WTC11 (cell line): ENCODE measurements around the gene MNX1. TPM values are rescaled to one million over a fixed set of nuclear protein-coding genes. Genes with fewer than 3 reads are reported as not detected.

Source experiments
- ATAC-seq: fragments of 200-7000 bp; cut with Tn5 transposase; 2 replicates; pipeline ENCODE4 v1.10.0; 2021; ENCODE audit warnings: mild to moderate bottlenecking, moderate library complexity
- CTCF ChIA-PET: fragments of 300-600 bp; sonication (Branson Sonifier 250); formaldehyde crosslinking; loops from one replicate; lab custom pipeline; 2021; ENCODE audit warnings: antibody characterized with exemption; lab: Charles Lee
- POLR2A ChIA-PET: fragments of 350-600 bp; sonication (Branson Sonifier 250); formaldehyde crosslinking; loops from one replicate; lab custom pipeline; 2021; ENCODE audit warnings: antibody characterized with exemption; lab: Charles Lee
- DNase-seq: peaks from one replicate; pipeline ENCODE4 v3.0.0; 2021; ENCODE audit warnings: low spot score
- H3K27ac Mint-ChIP-seq: 2 replicates; pipeline ENCODE4 v1.8.0; 2021; ENCODE audit warnings: mixed read lengths
- H3K27me3 Mint-ChIP-seq: 2 replicates; pipeline ENCODE4 v1.8.0; 2021; ENCODE audit warnings: low read depth, mild to moderate bottlenecking, moderate library complexity, mixed read lengths
- H3K36me3 Mint-ChIP-seq: 2 replicates; pipeline ENCODE4 v1.8.0; 2021; ENCODE audit warnings: mixed read lengths
- H3K4me1 Mint-ChIP-seq: 2 replicates; pipeline ENCODE4 v1.8.0; 2022; ENCODE audit warnings: mixed read lengths
- H3K4me3 Mint-ChIP-seq: 2 replicates; pipeline ENCODE4 v1.8.0; 2021; ENCODE audit warnings: mild to moderate bottlenecking, moderate library complexity, mixed read lengths
- H3K9me3 Mint-ChIP-seq: 2 replicates; pipeline ENCODE4 v1.8.0; 2021; ENCODE audit warnings: mixed read lengths
- ATF1 ChIP-seq: sonication (generic); formaldehyde crosslinking; IDR thresholded peaks from 2 replicates; pipeline ENCODE4 v1.8.1; 2023; ENCODE audit warnings: mild to moderate bottlenecking, moderate library complexity, missing genetic modification reagents
- CREB1 ChIP-seq: sonication (generic); formaldehyde crosslinking; IDR thresholded peaks from 2 replicates; pipeline ENCODE4 v1.8.0; 2023; ENCODE audit warnings: mild to moderate bottlenecking, missing genetic modification reagents
- CREM ChIP-seq: sonication (generic); formaldehyde crosslinking; IDR thresholded peaks from 2 replicates; pipeline ENCODE4 v1.8.1; 2022; ENCODE audit warnings: mild to moderate bottlenecking, missing genetic modification reagents, moderate library complexity
- GTF2I ChIP-seq: fragments of 250-450 bp; sonication (Bioruptor Pico); conservative IDR thresholded peaks from 2 replicates; pipeline ENCODE4 v1.4.0; 2021; ENCODE audit warnings: mild to moderate bottlenecking
- IRF1 ChIP-seq: sonication (generic); formaldehyde crosslinking; IDR thresholded peaks from 2 replicates; pipeline ENCODE4 v1.8.0; 2023; ENCODE audit warnings: missing genetic modification reagents
- MLX ChIP-seq: sonication (generic); formaldehyde crosslinking; IDR thresholded peaks from 2 replicates; pipeline ENCODE4 v1.8.1; 2023; ENCODE audit warnings: mild to moderate bottlenecking, missing genetic modification reagents, moderate library complexity
- RELA ChIP-seq: sonication (generic); formaldehyde crosslinking; IDR thresholded peaks from 2 replicates; pipeline ENCODE4 v1.8.1; 2022; ENCODE audit warnings: missing genetic modification reagents, mild to moderate bottlenecking, borderline replicate concordance
- SMAD3 ChIP-seq: sonication (generic); formaldehyde crosslinking; IDR thresholded peaks from 2 replicates; pipeline ENCODE4 v1.8.0; 2022; ENCODE audit warnings: missing genetic modification reagents, mild to moderate bottlenecking, borderline replicate concordance
- TEAD1 ChIP-seq: sonication (generic); formaldehyde crosslinking; IDR thresholded peaks from 2 replicates; pipeline ENCODE4 v1.8.0; 2022; ENCODE audit warnings: mild to moderate bottlenecking, missing genetic modification reagents
- TEAD4 ChIP-seq: sonication (generic); formaldehyde crosslinking; IDR thresholded peaks from 2 replicates; pipeline ENCODE4 v1.8.0; 2022; ENCODE audit warnings: mild to moderate bottlenecking, missing genetic modification reagents
- TP53 ChIP-seq: sonication (generic); formaldehyde crosslinking; IDR thresholded peaks from 2 replicates; pipeline ENCODE4 v1.8.1; 2023; ENCODE audit warnings: mild to moderate bottlenecking, missing genetic modification reagents
- ZNF281 ChIP-seq: sonication (generic); formaldehyde crosslinking; IDR thresholded peaks from 2 replicates; pipeline ENCODE4 v1.8.0; 2023; ENCODE audit warnings: mild to moderate bottlenecking, missing genetic modification reagents
- ZNF416 ChIP-seq: fragments of 250-450 bp; sonication (Bioruptor Pico); IDR thresholded peaks from 2 replicates; pipeline ENCODE4 v1.9.0; 2021; ENCODE audit warnings: mild to moderate bottlenecking, inconsistent platforms
- total RNA-seq: library from RNA; stranded (reverse); gene quantifications from 3 replicates; pipeline ENCODE4 v1.2.3, GENCODE V29; 2021
- TF ChIP-seq, protein P1 (sequence below): fragments of 250-450 bp; sonication (Bioruptor Pico); IDR thresholded peaks from 2 replicates; pipeline ENCODE4 v1.9.0; 2021; ENCODE audit warnings: mild to moderate bottlenecking
- TF ChIP-seq, protein P2 (sequence below): fragments of 250-450 bp; sonication (Bioruptor Pico); conservative IDR thresholded peaks from 2 replicates; pipeline ENCODE4 v1.9.0; 2021; ENCODE audit warnings: mild to moderate bottlenecking
- TF ChIP-seq, protein P3 (sequence below): sonication (generic); formaldehyde crosslinking; IDR thresholded peaks from 2 replicates; pipeline ENCODE4 v1.8.0; 2023; ENCODE audit warnings: missing genetic modification reagents, mild to moderate bottlenecking, borderline replicate concordance
- TF ChIP-seq, protein P4 (sequence below): sonication (generic); formaldehyde crosslinking; IDR thresholded peaks from 2 replicates; pipeline ENCODE4 v1.8.0; 2022; ENCODE audit warnings: mild to moderate bottlenecking, missing genetic modification reagents
- TF ChIP-seq, protein P5 (sequence below): fragments of 250-450 bp; sonication (Bioruptor Pico); IDR thresholded peaks from 2 replicates; pipeline ENCODE4 v2.1.2; 2022; ENCODE audit warnings: mild to moderate bottlenecking, moderate library complexity

MNX1 gene
- total RNA-seq, 1 experiment from 2014 or later: 0.46 TPM

GRCh38 chr7:157044147-157044687 lies 33.8 kb upstream of the MNX1 start (continued):
- TF ChIP-seq, protein P1, sequence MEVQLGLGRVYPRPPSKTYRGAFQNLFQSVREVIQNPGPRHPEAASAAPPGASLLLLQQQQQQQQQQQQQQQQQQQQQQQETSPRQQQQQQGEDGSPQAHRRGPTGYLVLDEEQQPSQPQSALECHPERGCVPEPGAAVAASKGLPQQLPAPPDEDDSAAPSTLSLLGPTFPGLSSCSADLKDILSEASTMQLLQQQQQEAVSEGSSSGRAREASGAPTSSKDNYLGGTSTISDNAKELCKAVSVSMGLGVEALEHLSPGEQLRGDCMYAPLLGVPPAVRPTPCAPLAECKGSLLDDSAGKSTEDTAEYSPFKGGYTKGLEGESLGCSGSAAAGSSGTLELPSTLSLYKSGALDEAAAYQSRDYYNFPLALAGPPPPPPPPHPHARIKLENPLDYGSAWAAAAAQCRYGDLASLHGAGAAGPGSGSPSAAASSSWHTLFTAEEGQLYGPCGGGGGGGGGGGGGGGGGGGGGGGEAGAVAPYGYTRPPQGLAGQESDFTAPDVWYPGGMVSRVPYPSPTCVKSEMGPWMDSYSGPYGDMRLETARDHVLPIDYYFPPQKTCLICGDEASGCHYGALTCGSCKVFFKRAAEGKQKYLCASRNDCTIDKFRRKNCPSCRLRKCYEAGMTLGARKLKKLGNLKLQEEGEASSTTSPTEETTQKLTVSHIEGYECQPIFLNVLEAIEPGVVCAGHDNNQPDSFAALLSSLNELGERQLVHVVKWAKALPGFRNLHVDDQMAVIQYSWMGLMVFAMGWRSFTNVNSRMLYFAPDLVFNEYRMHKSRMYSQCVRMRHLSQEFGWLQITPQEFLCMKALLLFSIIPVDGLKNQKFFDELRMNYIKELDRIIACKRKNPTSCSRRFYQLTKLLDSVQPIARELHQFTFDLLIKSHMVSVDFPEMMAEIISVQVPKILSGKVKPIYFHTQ (CRISPR knock-in tag): no peak
- TF ChIP-seq, protein P2, sequence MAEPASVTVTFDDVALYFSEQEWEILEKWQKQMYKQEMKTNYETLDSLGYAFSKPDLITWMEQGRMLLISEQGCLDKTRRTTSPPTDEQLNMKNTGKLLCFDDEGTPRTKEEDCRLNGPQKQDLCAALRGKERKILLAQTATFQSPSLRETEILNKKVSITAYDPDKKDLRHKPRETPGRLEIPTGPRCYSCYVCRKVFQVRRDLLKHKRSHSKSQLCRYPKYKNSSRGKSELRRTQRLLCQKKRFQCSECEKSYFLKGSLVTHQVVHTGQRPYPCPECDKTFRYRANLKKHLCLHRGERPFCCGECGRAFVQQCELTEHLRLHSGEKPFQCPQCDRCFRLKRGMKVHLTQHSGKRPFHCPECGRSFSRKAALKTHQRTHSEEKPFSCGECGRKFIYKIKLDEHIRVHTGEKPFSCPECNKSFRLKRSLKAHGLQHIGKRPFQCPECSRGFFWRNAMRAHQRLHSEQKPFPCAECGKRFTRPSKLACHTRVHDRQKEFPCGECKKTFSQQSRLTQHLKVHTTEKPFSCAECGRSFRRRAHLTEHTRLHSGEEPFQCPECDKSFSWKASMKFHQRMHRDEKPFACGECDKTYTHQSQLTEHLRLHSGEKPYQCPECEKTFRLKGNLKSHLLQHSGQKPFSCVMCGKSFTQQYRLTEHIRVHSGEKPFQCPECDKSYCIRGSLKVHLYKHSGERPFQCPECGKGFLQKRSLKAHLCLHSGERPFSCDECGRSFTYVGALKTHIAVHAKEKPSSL (CRISPR knock-in tag): no peak
- TF ChIP-seq CREM (CRISPR knock-in tag) (no peak), ZNF416 (CRISPR knock-in tag) (no peak), GTF2I (CRISPR knock-in tag) (no peak), TP53 (CRISPR knock-in tag) (no peak), TEAD1 (CRISPR knock-in tag) (no peak), ZNF281 (CRISPR knock-in tag) (no peak), CREB1 (CRISPR knock-in tag) (no peak), IRF1 (no peak)

- H3K36me3 Mint-ChIP-seq: no peaks in the 10 kb centered on the region
- no peaks in the 10 kb centered on the region for H3K9me3 Mint-ChIP-seq
- ATAC-seq: no peak
- ChIA-PET POLR2A (no interaction called here), CTCF (interaction anchor here (1.2 kb wide), 1 partner anchor 230 kb away, joined by 3 read pairs; no protein-coding TSS in a partner anchor)
- peaks cover 7% of the 10 kb centered on the region for H3K4me1 Mint-ChIP-seq
- H3K27ac Mint-ChIP-seq: no peak overlapping the region
- DNase-seq: no peak
- no peak overlapping the region for H3K4me3 Mint-ChIP-seq
- H3K27me3 Mint-ChIP-seq: no peaks in the 10 kb centered on the region; the same call in 1 of the 2 replicates
- TF ChIP-seq ZNF416 (CRISPR knock-in tag): no peak
- TF ChIP-seq ATF1 (CRISPR knock-in tag): no peak
- no peak for TF ChIP-seq SMAD3 (CRISPR knock-in tag)
- TF ChIP-seq RELA: no peak
- TF ChIP-seq, protein P3, sequence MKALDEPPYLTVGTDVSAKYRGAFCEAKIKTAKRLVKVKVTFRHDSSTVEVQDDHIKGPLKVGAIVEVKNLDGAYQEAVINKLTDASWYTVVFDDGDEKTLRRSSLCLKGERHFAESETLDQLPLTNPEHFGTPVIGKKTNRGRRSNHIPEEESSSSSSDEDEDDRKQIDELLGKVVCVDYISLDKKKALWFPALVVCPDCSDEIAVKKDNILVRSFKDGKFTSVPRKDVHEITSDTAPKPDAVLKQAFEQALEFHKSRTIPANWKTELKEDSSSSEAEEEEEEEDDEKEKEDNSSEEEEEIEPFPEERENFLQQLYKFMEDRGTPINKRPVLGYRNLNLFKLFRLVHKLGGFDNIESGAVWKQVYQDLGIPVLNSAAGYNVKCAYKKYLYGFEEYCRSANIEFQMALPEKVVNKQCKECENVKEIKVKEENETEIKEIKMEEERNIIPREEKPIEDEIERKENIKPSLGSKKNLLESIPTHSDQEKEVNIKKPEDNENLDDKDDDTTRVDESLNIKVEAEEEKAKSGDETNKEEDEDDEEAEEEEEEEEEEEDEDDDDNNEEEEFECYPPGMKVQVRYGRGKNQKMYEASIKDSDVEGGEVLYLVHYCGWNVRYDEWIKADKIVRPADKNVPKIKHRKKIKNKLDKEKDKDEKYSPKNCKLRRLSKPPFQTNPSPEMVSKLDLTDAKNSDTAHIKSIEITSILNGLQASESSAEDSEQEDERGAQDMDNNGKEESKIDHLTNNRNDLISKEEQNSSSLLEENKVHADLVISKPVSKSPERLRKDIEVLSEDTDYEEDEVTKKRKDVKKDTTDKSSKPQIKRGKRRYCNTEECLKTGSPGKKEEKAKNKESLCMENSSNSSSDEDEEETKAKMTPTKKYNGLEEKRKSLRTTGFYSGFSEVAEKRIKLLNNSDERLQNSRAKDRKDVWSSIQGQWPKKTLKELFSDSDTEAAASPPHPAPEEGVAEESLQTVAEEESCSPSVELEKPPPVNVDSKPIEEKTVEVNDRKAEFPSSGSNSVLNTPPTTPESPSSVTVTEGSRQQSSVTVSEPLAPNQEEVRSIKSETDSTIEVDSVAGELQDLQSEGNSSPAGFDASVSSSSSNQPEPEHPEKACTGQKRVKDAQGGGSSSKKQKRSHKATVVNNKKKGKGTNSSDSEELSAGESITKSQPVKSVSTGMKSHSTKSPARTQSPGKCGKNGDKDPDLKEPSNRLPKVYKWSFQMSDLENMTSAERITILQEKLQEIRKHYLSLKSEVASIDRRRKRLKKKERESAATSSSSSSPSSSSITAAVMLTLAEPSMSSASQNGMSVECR (CRISPR knock-in tag): no peak
- no peak for TF ChIP-seq MLX
- TF ChIP-seq TEAD4 (CRISPR knock-in tag): no peak
- TF ChIP-seq, protein P4, sequence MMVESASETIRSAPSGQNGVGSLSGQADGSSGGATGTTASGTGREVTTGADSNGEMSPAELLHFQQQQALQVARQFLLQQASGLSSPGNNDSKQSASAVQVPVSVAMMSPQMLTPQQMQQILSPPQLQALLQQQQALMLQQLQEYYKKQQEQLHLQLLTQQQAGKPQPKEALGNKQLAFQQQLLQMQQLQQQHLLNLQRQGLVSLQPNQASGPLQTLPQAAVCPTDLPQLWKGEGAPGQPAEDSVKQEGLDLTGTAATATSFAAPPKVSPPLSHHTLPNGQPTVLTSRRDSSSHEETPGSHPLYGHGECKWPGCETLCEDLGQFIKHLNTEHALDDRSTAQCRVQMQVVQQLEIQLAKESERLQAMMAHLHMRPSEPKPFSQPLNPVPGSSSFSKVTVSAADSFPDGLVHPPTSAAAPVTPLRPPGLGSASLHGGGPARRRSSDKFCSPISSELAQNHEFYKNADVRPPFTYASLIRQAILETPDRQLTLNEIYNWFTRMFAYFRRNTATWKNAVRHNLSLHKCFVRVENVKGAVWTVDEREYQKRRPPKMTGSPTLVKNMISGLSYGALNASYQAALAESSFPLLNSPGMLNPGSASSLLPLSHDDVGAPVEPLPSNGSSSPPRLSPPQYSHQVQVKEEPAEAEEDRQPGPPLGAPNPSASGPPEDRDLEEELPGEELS (CRISPR knock-in tag): no peak
- TF ChIP-seq TEAD1 (CRISPR knock-in tag): no peak
- TF ChIP-seq, protein P5, sequence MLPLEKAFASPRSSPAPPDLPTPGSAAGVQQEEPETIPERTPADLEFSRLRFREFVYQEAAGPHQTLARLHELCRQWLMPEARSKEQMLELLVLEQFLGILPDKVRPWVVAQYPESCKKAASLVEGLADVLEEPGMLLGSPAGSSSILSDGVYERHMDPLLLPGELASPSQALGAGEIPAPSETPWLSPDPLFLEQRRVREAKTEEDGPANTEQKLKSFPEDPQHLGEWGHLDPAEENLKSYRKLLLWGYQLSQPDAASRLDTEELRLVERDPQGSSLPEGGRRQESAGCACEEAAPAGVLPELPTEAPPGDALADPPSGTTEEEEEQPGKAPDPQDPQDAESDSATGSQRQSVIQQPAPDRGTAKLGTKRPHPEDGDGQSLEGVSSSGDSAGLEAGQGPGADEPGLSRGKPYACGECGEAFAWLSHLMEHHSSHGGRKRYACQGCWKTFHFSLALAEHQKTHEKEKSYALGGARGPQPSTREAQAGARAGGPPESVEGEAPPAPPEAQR (CRISPR knock-in tag): no peak
Measured at GRCh38 chr7:157043745-157044144, 33.3 kb upstream of the MNX1 start.
